Endothelial cell of umbilical vein (primary cell): ENCODE data around the gene AOX1.

Source experiments
- CTCF ChIP-seq, 2 donors: IDR thresholded peaks; 1 replicate in 1 of 2; 2 replicates in 1 of 2; pipeline ENCODE4 v1.5.1; 2011; ENCODE audit warnings: low read length in 2 of 2, mild to moderate bottlenecking in 2 of 2, moderate library complexity in 2 of 2, control low read depth in 1 of 2, inconsistent platforms in 1 of 2, low read depth in 1 of 2; ENCODE audit not compliant: insufficient read depth in 1 of 2; ENCODE audit errors: extremely low read depth in 1 of 2
- EZH2 ChIP-seq: IDR thresholded peaks from 2 replicates; pipeline ENCODE4 v1.6.1; 2012; ENCODE audit warnings: borderline replicate concordance, low read depth, mild to moderate bottlenecking, moderate library complexity, low read length, inconsistent platforms; ENCODE audit not compliant: severe bottlenecking
- POLR2AphosphoS5 ChIP-seq: IDR thresholded peaks from 2 replicates; pipeline ENCODE4 v1.6.1; 2012; ENCODE audit warnings: low read depth, mild to moderate bottlenecking, control low read depth, low read length, moderate library complexity; ENCODE audit not compliant: insufficient read depth
- TF ChIP-seq, protein P1 (sequence below): IDR thresholded peaks from 2 replicates; pipeline ENCODE4 v1.6.1; 2011; ENCODE audit not compliant: insufficient read depth, insufficient read length

GRCh38 chr2:200585340-200585729 lies 479 bp upstream of the AOX1 start:
- TF ChIP-seq, protein P1, sequence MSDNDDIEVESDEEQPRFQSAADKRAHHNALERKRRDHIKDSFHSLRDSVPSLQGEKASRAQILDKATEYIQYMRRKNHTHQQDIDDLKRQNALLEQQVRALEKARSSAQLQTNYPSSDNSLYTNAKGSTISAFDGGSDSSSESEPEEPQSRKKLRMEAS = no peak
- TF ChIP-seq POLR2AphosphoS5 (no peak), CTCF (IDR thresholded peaks at IDR 0.05; ENCODE audit: extremely low read depth in 1 of 2, insufficient read depth in 1 of 2, low read depth in 1 of 2, low read length in 2 of 2) (no peak), EZH2 (no peak)
